ENCODE measurements around the gene SLC30A7.

- TF ChIP-seq RCOR1 (IDR thresholded peaks at IDR 0.05; ENCODE audit: low read length) (no peak), SMC3 (IDR thresholded peaks at IDR 0.05; ENCODE audit: low read depth, low read length) (no peak), CTCF (IDR thresholded peaks at IDR 0.05) (no peak), PBX3 (IDR thresholded peaks at IDR 0.05) (no peak)
Measured at GRCh38 chr1:101004061-101004460, 108.2 kb downstream of the SLC30A7 start.
